Activated CD4-positive, alpha-beta T cell treated with anti-CD3 and anti-CD28 coated beads, Interleukin-2, Interleukin-4, amounts not matched to agents 100 ng/mL and 50 ng/mL, durations not matched to agents 16 hours and 8 hours (primary cell): Measurements from ENCODE around the gene TGFBR3.

Experiments
- DNase-seq: peaks from one replicate; pipeline ENCODE4 v3.0.0-alpha.2; 2020; ENCODE audit warnings: low spot score

The TGFBR3 gene

GRCh38 chr1:91777630-91778300 is 108.2 kb downstream of the TGFBR3 start:
- DNase-seq = no peak

DNA sequence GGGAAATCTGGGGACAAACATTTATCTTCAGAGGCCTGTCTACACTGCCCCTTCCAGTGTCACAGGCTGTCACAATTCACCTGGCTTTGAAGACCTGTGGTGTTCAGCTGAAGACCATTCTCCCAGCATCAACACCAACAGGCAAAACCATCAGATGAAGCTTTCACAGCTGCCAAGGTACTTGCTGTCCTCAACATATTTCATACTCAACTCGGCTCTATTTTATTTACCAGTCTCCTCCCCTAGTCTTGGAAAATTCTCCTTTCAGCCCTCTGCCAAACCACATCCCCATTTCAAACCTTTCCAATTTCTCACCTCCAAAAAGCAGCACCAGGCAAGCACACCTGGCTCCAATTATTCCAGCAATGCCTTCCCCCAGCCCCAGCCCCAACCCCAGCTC is 108.8 kb downstream of the TGFBR3 start:
- no peak for DNase-seq

GRCh38 chr1:91776068-91776794 is 109.7 kb downstream of the TGFBR3 start:
- DNase-seq = no peak

GRCh38 chr1:91775227-91775626 is 110.7 kb downstream of the TGFBR3 start:
- no peak for DNase-seq

DNA sequence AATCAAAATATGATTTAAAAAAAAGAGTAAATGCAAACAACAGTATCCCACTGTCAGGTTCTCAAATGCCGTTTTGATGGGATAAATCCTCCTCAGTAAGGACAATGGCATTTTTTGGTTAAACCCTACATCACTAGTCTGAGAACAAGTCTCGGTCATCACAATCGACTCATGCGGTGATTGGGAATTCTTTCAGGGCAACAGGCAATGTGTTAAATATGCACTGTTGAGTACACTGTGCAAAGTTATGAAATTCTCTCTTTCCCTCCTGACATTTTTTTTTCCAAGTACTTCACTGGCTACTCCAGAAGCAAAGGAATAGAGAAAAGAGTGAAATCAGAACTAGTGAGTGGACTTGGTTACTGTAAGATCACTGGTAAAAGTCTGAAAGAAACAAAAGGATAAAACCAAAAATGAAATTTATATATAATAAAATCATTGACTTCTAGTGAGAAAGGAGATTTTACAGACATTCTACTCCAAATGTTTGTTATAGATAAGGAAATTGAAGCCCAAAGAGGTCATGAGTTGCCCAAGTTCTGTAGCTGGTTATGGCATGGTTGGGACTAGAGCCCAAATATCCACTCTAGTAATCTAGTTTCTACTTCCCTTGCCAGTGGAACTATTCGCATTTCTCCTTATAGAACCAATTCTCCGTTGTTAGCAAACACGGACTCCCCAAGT is 111.3 kb downstream of the TGFBR3 start:
- DNase-seq = no peak

- no peak for DNase-seq
These were observed 114.2 kb downstream of the TGFBR3 start for GRCh38 chr1:91771717-91772116.

DNA sequence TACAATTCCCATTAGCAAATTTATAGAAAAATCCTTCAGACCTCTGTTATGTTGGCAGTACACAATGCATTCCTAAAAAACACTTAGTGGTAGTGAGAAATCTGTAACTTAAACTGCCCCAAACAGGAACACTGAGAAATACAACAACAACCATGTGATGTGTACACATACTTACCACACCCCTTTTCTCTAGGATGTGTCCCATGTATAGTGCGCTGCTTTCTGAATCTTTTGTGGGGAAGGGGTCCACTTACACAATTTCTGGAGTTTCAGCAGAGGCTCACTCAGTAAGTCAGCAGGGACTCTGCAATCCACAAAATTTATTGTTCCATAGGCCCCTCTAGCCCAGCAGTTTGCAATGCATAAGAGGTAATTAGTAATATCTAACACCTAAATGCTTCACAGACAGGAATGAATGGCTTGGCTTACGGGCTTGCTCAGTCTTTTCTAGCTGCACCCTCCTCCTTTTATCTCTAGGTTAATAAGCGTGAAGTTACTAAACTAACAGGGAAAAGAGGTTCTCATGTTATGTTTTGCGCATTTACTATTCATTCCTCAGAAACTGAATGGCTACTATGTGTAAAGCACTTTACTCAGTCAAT is 115.2 kb downstream of the TGFBR3 start:
- no peak for DNase-seq

DNA sequence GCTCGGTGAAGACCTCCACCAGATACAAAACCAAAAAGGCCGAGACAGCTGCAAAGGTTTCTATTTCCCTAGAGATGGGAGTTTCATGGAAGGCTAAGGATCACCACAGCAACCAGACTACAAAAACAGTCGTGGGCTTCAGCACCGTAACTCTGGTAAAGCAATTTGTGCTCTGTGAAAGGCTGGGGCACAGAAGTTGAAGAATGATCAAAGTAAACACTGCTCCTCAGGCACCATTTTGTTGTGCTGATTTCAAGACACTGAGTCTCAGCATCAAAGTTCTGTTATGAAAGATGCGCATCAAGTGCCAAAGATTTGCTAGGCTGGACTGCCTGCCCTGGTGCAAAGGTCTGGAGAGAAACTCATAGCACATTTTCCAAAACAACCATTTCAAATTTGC is 116.2 kb downstream of the TGFBR3 start:
- DNase-seq = no peak

DNA sequence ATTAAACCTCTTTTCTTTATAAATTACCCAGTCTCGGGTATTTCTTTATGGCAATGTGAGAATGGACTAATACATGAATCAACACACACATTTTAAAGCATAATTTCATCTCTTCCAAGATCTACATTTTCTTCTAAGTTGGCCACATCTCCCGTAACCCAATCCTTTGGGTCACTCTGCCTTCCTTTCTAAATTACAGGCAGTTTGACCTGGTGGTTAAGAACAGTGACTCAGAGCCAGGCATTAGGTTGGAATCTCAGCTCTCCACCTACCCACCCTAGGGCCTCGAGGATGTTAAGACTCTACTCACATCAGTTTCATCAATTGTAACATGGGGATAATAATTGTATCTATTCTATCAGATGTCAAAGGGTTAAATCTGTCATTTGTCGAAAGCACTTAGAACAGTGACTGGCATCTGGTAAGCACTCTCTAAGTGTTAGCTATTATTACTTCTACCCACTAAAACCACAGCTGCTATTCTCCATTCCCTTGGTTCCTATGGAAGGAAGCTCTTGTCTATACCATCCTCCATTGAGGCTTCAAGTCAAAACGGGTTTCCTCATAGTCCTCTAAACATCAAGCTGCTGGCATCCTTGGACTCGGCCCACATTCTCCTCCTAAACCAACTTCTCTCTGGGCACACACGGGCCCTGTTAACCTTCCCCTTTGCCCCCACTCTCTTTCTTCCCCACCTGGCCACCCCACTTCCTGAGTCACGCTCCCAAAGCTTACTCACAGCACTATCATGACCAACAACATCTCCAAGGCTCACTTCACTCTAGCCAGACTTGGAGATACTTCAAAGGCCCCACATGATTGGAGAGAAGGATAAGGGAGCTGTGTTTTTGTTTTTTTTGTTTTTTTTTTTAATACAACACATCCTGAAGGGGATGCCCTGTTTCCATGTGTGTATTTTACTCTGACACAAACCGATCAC is 116.9 kb downstream of the TGFBR3 start:
- no peak for DNase-seq

DNA sequence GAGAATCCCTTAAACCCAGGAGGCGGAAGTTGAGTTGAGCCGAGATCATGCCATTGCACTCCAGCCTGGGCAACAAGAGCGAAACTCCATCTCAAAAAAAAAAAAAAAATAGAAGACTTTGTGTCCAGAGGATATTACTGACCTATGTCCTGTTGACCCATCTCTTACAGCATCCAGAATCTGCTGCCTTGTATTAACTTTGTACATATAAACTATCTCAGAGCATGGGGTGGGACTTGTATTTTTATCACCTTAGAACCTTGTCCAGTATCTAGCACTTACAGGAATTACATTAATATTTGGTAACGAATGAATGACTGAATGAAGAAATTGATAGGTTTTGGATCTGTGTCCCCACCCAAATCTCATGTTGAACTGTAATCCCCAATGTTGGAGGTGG is 117.8 kb downstream of the TGFBR3 start:
- no peak for DNase-seq

- DNase-seq = no peak
These were observed 119.1 kb downstream of the TGFBR3 start for GRCh38 chr1:91766883-91767282.

DNA sequence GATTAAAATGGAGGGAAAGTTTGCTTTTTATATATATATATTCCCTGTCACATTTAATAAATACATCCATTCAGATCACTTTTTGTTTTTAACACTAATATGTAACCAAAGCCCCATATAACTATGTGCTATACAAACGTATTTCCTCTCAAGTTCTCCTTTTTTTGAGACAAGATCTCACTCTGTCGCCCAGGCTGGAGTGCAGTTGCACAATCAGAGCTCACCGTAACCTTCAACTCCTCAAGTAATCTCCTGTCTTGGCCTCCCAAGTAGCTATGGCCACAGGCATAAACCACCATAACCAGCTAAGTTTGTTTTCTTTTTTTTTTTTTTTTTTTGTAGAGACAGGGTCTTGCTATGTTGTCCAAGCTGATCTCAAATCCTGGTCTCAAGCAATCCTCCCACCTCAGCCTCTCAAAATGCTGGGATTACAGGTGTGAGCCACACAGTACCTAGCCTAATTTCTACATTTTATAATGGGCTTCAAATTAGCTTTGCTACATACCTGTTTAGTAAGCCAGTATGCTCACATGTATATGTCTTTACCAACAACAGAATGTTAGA is 120.0 kb downstream of the TGFBR3 start:
- DNase-seq = no peak

- no peak for DNase-seq
These were observed 120.7 kb downstream of the TGFBR3 start for GRCh38 chr1:91765293-91765692.

DNA sequence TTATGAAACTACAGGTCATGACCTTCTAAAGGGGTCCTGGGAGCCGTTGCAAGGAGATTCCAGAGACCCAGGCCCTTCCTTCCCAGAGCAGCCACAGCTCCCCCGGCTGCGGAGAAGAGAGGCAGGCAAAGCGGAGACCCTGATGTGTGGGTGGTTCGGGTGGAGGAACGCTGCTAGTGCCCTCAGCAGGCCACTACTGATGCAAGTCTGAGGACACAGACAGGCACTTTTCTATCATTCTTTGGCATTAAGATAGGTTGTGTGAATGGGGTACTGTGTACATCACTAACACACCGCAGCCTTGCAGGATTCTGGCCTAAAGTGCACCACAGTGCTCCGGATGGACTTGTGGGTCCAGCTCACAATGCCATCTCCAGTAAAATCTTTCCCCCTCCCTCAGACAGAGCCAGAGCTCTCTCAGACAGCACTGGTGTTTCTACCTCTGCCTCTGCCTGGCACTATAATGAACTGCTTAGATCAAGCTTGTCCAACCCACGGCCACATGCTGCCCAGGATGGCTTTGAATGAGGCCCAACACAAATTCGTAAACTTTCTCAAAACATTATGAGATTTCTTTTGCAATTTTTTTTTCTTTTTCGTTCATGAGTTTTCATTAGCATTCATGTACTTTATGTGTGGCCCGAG is 121.4 kb downstream of the TGFBR3 start:
- no peak for DNase-seq

DNA sequence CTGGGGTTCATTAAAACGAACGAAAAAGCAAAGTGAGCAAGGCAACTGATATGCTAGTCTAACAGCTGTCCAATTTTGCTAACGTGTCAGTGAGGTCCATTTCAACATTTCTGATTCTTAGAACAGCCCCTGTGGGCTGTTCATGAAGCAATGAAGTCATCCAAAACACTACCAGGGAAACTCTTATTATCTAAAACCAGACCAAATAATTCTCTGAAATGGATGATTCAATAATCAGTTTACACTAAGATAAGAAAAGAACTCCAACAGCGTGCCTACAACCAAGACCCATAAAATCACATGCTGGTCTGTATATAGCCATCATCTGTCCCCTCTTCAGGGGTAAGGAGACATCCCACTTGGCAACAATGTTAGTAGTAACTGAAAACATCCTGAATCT is 122.7 kb downstream of the TGFBR3 start:
- peak; percentile 42 for DNase-seq

DNA sequence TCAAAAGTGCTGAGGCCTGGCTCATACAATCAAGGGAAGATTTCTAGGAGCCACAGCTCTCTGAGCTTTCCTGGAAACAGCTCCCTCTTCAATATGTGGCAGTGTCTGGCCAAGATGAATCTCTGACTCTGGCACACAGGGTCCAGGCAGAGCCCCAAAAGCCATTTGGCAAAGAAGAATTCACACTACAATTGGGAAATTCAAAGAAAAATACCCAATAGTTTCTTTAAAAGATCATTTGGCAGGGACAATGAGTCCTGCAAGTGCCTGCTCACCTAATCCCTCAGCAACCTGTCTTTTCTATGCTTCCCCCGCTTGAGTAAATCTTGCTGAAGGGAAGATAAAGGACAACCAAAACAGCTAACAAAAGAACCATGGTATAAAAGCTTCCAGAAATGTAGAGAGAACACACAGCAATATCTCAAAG is 124.6 kb downstream of the TGFBR3 start:
- no peak for DNase-seq

- no peak for DNase-seq
These were observed 125.4 kb downstream of the TGFBR3 start for GRCh38 chr1:91760512-91760911.

DNA sequence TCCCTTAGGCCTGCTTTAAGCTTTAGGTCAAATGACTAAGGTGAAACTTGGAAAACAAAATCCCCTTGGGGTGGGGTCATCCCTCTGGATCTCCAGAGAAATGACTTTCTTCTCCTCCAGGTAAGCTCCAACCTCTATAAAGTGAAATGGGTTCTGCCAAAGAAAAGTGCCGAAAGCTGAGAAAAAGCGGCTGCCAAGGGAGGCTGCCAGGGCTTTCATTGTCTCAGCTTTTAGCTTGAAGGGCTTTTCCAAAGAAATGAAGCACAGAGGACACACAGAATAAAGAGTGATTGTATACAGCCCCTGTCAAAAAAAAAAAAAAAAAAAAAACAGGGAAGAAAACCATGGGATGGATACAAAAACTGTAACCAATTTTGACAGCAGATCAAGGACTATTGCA is 126.9 kb downstream of the TGFBR3 start:
- DNase-seq = no peak

- no peak for DNase-seq
These were observed 128.0 kb downstream of the TGFBR3 start for GRCh38 chr1:91757763-91758460.

- DNase-seq = no peak
These were observed 130.2 kb downstream of the TGFBR3 start for GRCh38 chr1:91755702-91756287.
